Muscle layer of duodenum (tissue), 2 donors: Measurements from ENCODE around the gene NPIPB12.
"Not testable (repeated sequence)": the region's sequence is repeated elsewhere in the genome, so short reads cannot be mapped to it uniquely, and the experiment has no call there.

Experiments used
- H3K27ac ChIP-seq: one replicate; pipeline ENCODE4 v1.7.0; 2013; ENCODE audit warnings: mild to moderate bottlenecking, low read length
- H3K27me3 ChIP-seq: one replicate; pipeline ENCODE4 v1.7.0; 2013; ENCODE audit warnings: low read depth, mild to moderate bottlenecking, control low read depth, low read length
- H3K36me3 ChIP-seq, 2 donors: one replicate each; pipeline ENCODE4 v1.7.0; 2013; ENCODE audit warnings: low read length in 2 of 2, control low read depth in 1 of 2, mild to moderate bottlenecking in 1 of 2; ENCODE audit not compliant: insufficient read depth in 2 of 2, control insufficient read depth in 1 of 2
- H3K4me1 ChIP-seq, 2 donors: one replicate each; pipeline ENCODE4 v1.7.0; 2013; ENCODE audit warnings: low read length in 2 of 2, mild to moderate bottlenecking in 2 of 2, control low read depth in 1 of 2, moderate library complexity in 1 of 2; ENCODE audit not compliant: insufficient read depth in 2 of 2, control insufficient read depth in 1 of 2
- H3K4me3 ChIP-seq, 2 donors: one replicate each; pipeline ENCODE4 v1.7.0; 2013; ENCODE audit warnings: low read length in 2 of 2, low read depth in 1 of 2, mild to moderate bottlenecking in 1 of 2
- H3K9me3 ChIP-seq, 2 donors: one replicate each; pipeline ENCODE4 v1.7.0; 2013; ENCODE audit warnings: low read length in 2 of 2, control low read depth in 1 of 2, mild to moderate bottlenecking in 1 of 2; ENCODE audit not compliant: control insufficient read depth in 1 of 2
- donor health status: healthy.

Gene NPIPB12

GRCh38 chr16:29506308-29506707 is at the start of gene NPIPB12:
TSS of gene NPIPB12 (minus strand) at chr16:29506408.
- not testable (repeated sequence) for H3K4me1 ChIP-seq, H3K36me3 ChIP-seq, H3K27ac ChIP-seq, H3K9me3 ChIP-seq, H3K27me3 ChIP-seq, H3K4me3 ChIP-seq

- H3K4me3 ChIP-seq, H3K36me3 ChIP-seq, H3K27ac ChIP-seq, H3K9me3 ChIP-seq, H3K4me1 ChIP-seq, H3K27me3 ChIP-seq: not testable (repeated sequence)
Observed at GRCh38 chr16:29521520-29521919, 15.3 kb upstream of the NPIPB12 start.

GRCh38 chr16:29482276-29482675 is 23.9 kb downstream of the NPIPB12 start:
- H3K4me1 ChIP-seq, H3K27me3 ChIP-seq: not testable (repeated sequence)

GRCh38 chr16:29472065-29472464 is 34.1 kb downstream of the NPIPB12 start:
- not testable (repeated sequence) for H3K36me3 ChIP-seq, H3K4me3 ChIP-seq, H3K4me1 ChIP-seq, H3K27me3 ChIP-seq, H3K9me3 ChIP-seq, H3K27ac ChIP-seq

More at GRCh38 chr16:29482276-29482675, 23.9 kb downstream of the NPIPB12 start:
- H3K36me3 ChIP-seq, H3K4me3 ChIP-seq, H3K9me3 ChIP-seq, H3K27ac ChIP-seq: not testable (repeated sequence)

- not testable (repeated sequence) for H3K9me3 ChIP-seq, H3K27ac ChIP-seq, H3K36me3 ChIP-seq, H3K4me1 ChIP-seq, H3K4me3 ChIP-seq, H3K27me3 ChIP-seq
Observed at GRCh38 chr16:29469660-29470059, 36.5 kb downstream of the NPIPB12 start.

- not testable (repeated sequence) for H3K9me3 ChIP-seq, H3K27me3 ChIP-seq, H3K27ac ChIP-seq, H3K4me3 ChIP-seq, H3K36me3 ChIP-seq, H3K4me1 ChIP-seq
Observed at GRCh38 chr16:29467654-29468366, 38.4 kb downstream of the NPIPB12 start.

GRCh38 chr16:29466904-29467303 is 39.3 kb downstream of the NPIPB12 start:
- not testable (repeated sequence) for H3K4me3 ChIP-seq, H3K27ac ChIP-seq

GRCh38 chr16:29465985-29466824 is 40.0 kb downstream of the NPIPB12 start:
- H3K4me3 ChIP-seq, H3K4me1 ChIP-seq, H3K36me3 ChIP-seq, H3K9me3 ChIP-seq, H3K27me3 ChIP-seq, H3K27ac ChIP-seq: not testable (repeated sequence)

More at GRCh38 chr16:29466904-29467303, 39.3 kb downstream of the NPIPB12 start:
- not testable (repeated sequence) for H3K36me3 ChIP-seq, H3K4me1 ChIP-seq, H3K27me3 ChIP-seq, H3K9me3 ChIP-seq

- H3K36me3 ChIP-seq, H3K9me3 ChIP-seq, H3K4me3 ChIP-seq, H3K4me1 ChIP-seq, H3K27me3 ChIP-seq, H3K27ac ChIP-seq: not testable (repeated sequence)
Observed at GRCh38 chr16:29460647-29461030, 45.6 kb downstream of the NPIPB12 start.

- H3K27me3 ChIP-seq, H3K9me3 ChIP-seq, H3K4me3 ChIP-seq, H3K27ac ChIP-seq, H3K4me1 ChIP-seq, H3K36me3 ChIP-seq: not testable (repeated sequence)
Observed at GRCh38 chr16:29459706-29460646, 46.2 kb downstream of the NPIPB12 start, which contains the start of gene SULT1A4. TSS of gene SULT1A4 (plus strand) at chr16:29459913. CDS start at chr16:29461386, 1,473 bp downstream.

GRCh38 chr16:29457660-29458059 is 48.5 kb downstream of the NPIPB12 start:
- not testable (repeated sequence) for H3K27me3 ChIP-seq, H3K36me3 ChIP-seq, H3K4me1 ChIP-seq, H3K27ac ChIP-seq, H3K4me3 ChIP-seq, H3K9me3 ChIP-seq
